K562 (cell line): ENCODE data around the gene ACTN4. TPM values are rescaled to one million over a fixed set of nuclear protein-coding genes. Genes with fewer than 3 reads are reported as not detected.

Source experiments
- ETV1 ChIP-seq: fragments of 450-650 bp; conservative IDR thresholded peaks from 2 replicates; pipeline ENCODE4 v1.6.1; 2016; ENCODE audit warnings: missing genetic modification characterization, control low read depth, low read depth, missing compliant biosample characterization
- FOXK1 ChIP-seq: sonication (generic); formaldehyde crosslinking; IDR thresholded peaks from 2 replicates; pipeline ENCODE4 v1.8.0; 2022; ENCODE audit warnings: missing genetic modification reagents, mild to moderate bottlenecking, borderline replicate concordance
- PYGO2 ChIP-seq: fragments of 450-650 bp; IDR thresholded peaks from 2 replicates; pipeline ENCODE4 v1.6.1; 2016; ENCODE audit warnings: mild to moderate bottlenecking, missing genetic modification characterization, moderate library complexity, missing compliant biosample characterization
- WHSC1 ChIP-seq: IDR thresholded peaks from one replicate; pipeline ENCODE4 v1.6.1; 2012; ENCODE audit warnings: low read length, control low read depth, inconsistent platforms
- YBX1 ChIP-seq: fragments of 450-650 bp; IDR thresholded peaks from 2 replicates; pipeline ENCODE4 v1.7.1; 2016; ENCODE audit warnings: mild to moderate bottlenecking
- ZHX1 ChIP-seq: fragments of 150-350 bp; conservative IDR thresholded peaks from 2 replicates; pipeline ENCODE4 v1.6.1; 2014; ENCODE audit warnings: low read length
- ZNF274 ChIP-seq: IDR thresholded peaks from 2 replicates; pipeline ENCODE4 v1.6.1; 2011; ENCODE audit warnings: low read depth, mild to moderate bottlenecking, low read length, moderate library complexity, borderline replicate concordance
- ZNF76 ChIP-seq: fragments of 250-450 bp; sonication (Bioruptor Pico); IDR thresholded peaks from 2 replicates; pipeline ENCODE4 v1.4.0; 2020; ENCODE audit warnings: mild to moderate bottlenecking, moderate library complexity, borderline replicate concordance
- polyA plus RNA-seq, 8 experiments: library from polyadenylated mRNA; depleted of rRNA in 4 of 8; stranded (reverse) in 5 of 8; unstranded in 3 of 8; fragments of >200 nt; fragmentation: Nextera tagmentation in 2 of 8; fragmentation: Illumina TruSeq in 1 of 8; extraction: Ambion mirVana in 2 of 8; extraction: Trizol in 1 of 8; gene quantifications; 2 replicates each; pipeline versions ENCODE4 v1.2.1 to v1.2.3, GENCODE V29; 2011 to 2014; ENCODE audit warnings: inconsistent platforms in 1 of 8, missing spikeins in 1 of 8
- total RNA-seq, 7 experiments: library from RNA; depleted of rRNA in 6 of 7; stranded (reverse); fragments of >200 nt in 6 of 7; fragmentation: Illumina TruSeq in 2 of 7; extraction: Trizol in 2 of 7; gene quantifications; 2 replicates each; pipeline versions ENCODE4 v1.2.1 to v1.2.3, GENCODE V29; 2011 to 2021; ENCODE audit warnings: low replicate concordance in 1 of 7
- TF ChIP-seq, protein P1 (sequence below), 2 experiments: IDR thresholded peaks in 1 of 2; conservative IDR thresholded peaks in 1 of 2; 2 replicates each; pipeline ENCODE4 v1.6.1; 2016; ENCODE audit warnings: low read depth in 2 of 2, mild to moderate bottlenecking in 1 of 2, missing compliant biosample characterization in 1 of 2, missing genetic modification characterization in 1 of 2, moderate library complexity in 1 of 2
- TF ChIP-seq, protein P2 (sequence below): sonication (generic); formaldehyde crosslinking; IDR thresholded peaks from 2 replicates; pipeline ENCODE4 v1.8.0; 2022; ENCODE audit warnings: mild to moderate bottlenecking, low read depth, missing genetic modification reagents

ACTN4 gene
- total and polyA plus RNA-seq, 9 of the 15 experiments (the other 6 are each of a cell fraction or from before 2014, with no cell fraction given), result 3.1 to 385 (median 125) TPM

GRCh38 chr19:38618590-38619360 is 28.7 kb upstream of the ACTN4 start, which contains the start of gene EIF3K (continued):
- TF ChIP-seq PYGO2 (tag) (no peak), WHSC1 (no peak), ZNF274 (no peak), FOXK1 (0 out of 2 replicates have a peak, but pooled peaks have one; percentile 31), ZNF76 (CRISPR knock-in tag) (peak; percentile 71; the same call in 1 of the 2 replicates), ZHX1 (no peak), YBX1 (no peak), ETV1 (tag) (peak; percentile 28; the same call in 1 of the 2 replicates)
- TF ChIP-seq, protein P1, sequence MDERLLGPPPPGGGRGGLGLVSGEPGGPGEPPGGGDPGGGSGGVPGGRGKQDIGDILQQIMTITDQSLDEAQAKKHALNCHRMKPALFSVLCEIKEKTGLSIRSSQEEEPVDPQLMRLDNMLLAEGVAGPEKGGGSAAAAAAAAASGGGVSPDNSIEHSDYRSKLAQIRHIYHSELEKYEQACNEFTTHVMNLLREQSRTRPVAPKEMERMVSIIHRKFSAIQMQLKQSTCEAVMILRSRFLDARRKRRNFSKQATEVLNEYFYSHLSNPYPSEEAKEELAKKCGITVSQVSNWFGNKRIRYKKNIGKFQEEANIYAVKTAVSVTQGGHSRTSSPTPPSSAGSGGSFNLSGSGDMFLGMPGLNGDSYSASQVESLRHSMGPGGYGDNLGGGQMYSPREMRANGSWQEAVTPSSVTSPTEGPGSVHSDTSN (CRISPR knock-in tag; IDR thresholded peaks at IDR 0.05; ENCODE audit: low read depth), result no peak
- TF ChIP-seq, protein P1 (tag; conservative IDR thresholded peaks at IDR 0.05; ENCODE audit: low read depth), result no peak
- TF ChIP-seq, protein P2, sequence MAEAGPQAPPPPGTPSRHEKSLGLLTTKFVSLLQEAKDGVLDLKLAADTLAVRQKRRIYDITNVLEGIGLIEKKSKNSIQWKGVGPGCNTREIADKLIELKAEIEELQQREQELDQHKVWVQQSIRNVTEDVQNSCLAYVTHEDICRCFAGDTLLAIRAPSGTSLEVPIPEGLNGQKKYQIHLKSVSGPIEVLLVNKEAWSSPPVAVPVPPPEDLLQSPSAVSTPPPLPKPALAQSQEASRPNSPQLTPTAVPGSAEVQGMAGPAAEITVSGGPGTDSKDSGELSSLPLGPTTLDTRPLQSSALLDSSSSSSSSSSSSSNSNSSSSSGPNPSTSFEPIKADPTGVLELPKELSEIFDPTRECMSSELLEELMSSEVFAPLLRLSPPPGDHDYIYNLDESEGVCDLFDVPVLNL (CRISPR knock-in tag), result peak; percentile 84
